NCI-H146 treated with DMSO at 0.1 percent for 48 hours (cell line): Measurements from ENCODE around the gene IL1RN.

Experiments
- DNase-seq: peaks from one replicate; lab custom pipeline; 2025; ENCODE audit not compliant: unreplicated experiment; lab: John Stamatoyannopoulos, UW

IL1RN gene

DNA sequence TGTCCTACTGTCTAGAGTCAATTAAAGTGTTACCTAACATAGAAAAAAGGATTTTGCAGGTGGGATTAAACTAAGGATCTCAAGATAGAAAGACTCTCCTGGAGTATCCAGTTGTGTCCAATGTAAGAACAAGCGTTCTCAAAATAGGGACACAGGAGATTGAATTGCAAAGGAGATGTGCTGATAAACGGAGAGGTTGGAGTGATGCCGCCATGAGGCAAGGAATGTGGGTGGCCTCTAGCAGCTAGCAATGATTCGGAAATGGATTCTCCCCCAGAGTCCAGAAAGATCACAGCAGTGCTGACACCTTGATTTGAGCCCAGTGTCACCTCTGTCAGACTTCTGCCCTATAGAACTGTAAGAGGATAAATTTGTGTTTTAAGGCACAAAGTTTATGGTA is 24.1 kb upstream of the IL1RN start:
- DNase-seq: no peak

DNA sequence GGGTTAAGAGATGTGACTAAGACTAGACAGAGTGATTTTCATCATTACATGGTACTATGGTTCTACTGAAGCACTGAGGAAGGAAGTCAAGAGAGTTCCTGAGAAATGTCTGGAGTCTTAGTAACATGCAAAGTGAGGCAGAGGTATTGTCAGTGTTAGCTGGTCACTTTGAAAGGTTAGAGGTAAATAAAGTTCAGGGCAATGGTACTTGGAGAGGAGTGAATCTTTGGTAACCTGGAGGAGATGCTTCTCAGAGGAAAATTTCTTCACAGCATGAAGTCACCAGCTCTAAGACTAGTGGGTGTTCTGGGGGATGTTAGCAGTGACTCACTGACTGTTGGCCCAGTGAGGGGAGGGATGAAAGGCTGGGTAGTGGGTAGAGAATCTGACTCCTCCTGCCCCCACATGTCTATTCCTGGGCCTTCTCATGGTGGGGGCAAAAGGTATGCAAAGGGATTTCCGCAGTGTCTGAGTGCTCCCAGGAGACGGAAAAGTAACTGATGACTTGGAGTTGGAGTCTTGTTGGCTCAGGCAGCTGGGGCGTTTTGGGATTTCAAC is 23.3 kb upstream of the IL1RN start:
- DNase-seq: no peak

DNA sequence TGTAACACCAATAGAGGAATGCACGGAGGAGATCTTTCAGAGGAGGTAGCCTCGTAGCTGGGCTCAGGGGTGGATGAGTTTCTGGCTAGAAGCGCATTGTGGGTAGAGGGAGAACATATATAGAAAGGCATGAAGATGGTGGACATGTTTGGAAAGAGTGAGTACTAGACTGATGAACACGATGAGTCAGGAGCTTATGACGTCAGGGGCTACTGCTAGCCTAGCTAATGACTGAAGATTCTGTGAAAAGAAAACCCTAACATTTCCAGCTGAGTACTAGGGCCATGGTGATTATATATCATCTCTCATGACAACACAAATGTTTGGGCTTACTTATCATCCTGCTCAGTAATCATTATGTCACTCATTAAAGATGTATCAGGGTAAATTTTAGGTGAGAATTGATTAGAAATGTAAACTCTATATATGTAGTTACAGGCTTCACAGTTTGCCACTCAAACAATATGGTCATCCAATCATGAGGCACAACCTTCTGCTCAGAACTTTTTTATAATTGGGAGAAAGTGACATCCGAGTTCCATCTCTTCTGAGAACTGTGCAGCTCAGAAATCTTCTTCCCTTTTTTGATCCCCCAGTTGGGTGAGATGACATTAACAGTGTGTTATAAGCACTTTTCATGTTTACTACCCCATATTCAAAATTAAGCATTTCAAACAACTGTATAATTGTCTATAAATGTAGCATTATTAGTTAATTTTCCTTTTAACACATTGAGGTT is 22.2 kb upstream of the IL1RN start:
- no peak for DNase-seq

DNA sequence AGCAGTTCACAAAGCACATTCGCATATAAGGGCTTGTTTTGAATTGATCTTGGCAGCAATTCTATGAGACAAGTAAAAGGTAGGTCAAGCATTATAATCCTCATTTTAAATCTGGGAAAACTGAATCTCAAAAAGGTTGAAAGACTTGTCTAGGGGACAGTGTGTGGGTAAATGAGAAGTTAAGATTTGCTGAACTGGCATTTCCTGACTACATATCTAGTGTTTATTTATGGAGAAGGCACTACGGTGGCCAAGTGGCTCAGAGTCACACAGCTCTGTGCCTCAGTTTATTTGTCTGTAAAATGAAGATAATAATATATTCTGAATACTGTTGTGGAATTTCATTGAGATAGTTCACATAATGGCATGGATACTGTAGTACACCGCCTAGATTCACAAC is 16.3 kb upstream of the IL1RN start:
- DNase-seq: no peak

DNA sequence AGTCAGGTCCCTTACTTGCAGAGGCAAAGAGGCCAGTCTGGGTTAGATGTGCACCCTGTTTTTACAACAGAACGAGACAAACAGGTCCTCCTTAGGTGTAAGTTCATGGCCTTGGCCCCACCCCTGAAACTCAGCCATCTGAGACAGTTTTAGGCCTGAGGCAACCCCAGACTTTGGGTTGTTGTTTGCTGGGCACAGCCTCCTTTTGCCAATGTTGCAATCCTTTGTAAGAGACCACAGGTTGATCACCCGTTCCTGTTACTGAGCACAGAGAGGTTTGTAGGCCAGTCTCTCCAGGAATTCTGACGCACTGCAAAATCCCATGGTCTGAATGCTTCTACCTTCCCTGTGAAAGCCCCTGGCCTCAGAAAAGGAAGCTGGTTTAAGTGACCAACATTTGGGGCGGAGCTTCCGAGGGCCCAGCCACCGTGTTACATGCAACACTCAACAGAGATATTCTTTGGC is 15.5 kb upstream of the IL1RN start:
- DNase-seq: no peak

DNA sequence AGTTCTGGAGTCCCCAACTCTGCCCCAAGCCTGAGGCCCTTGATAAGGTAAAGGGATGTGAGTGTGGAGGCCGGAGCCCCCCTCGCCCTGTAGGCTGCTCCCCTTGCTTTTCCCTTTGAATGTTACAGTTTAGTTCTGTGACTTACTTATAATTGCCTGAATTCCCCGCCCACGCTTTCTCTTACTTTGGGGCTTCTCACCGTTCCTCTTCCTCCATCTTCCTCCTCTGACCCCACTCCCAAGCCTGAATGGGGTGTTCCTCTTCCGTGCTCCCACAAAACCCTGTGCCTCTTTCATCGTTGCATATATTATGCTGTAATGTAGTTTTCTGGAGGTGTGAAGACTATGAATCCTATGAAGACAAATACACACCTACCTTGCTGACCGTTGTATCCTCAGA is 15.0 kb upstream of the IL1RN start:
- DNase-seq: no peak

DNA sequence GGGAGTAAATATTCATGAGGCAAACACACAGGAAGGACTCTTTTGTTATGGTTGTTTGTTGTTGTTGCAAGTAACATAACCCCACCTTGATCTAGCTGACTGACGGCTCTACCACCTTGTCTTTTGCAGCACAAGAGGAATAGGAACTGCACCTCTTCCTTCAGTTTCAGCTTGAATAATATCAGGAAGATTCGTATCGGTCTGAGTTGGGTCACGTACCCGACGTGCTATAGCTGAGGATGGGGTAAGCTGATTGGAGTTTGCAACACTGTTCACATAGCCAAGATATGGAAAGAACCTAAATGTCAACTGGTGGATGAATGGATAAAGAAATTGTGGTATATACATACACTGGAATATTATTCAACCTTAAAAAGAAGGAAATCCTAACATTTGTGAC is 14.5 kb upstream of the IL1RN start:
- DNase-seq: no peak

DNA sequence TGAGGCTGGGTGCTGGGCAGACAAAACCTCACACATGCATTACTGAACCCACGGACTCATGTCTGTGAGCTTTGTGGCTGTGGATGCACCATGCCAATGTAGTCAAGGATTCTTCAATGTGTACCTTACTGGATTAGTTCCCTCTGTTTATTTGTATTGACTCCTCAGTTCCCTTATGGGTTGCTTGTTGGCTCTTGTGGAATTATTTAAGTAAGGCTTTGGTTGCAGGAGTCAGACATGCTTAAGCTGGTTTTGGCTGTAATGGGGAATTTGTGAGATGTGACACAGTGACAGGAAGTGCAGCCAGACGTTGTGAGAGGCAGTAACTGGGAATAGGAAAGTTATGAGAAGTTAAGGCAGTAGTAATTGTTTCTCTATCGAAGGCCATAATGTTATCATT is 13.6 kb upstream of the IL1RN start:
- no peak for DNase-seq

DNA sequence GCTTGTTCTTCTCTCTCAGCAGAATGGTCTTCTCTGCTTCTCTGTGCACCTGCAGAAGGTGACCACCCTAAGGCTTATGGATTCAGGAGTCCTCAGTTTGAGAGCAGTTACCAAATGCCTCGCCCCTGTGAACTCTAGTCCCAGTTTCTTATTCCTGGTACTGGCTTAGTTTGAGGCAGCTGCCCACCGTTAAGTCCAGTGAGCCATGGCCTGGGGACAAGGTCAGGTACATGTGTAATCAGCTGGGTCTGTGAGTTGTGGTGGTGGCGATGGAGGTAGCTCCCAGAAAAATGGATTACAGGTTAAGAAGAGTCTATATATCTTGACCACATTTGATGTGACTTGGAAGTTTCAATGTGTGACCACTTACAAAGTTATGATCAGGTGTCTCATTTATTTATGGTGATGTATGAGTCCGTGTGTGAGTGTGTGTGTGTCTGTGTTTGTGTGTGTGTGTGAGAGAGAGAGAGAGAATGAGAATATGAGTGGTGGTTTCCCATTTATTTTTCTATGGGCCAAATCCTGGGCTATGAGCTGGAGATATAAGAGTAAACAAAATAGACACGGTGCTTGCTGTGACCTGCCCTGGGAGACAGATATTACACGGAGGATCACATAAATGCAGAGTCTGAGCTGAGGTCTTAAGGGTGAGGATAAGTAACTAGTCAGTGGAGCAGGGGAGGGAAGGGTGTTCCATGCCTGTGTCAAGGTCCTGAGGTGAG is 13.0 kb upstream of the IL1RN start:
- DNase-seq: no peak

DNA sequence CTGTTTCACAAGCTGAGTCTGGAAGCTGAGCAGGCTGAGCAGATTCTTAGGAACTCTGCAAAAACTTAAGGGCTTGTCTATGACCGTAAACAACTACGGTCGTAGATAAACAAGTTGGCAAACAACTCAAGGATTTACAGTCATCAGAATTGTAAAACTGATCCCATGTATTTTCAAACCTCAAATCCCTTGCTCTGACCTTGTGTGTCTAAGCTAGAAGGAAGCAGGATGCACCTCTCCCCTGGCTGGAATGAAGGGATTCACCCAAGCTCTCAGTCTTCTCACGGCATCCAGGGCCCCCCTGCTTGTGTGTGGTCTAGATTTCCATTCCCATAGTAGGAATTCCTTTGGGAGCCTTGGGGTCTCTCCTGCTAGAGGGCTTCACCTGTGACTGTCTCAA is 12.4 kb upstream of the IL1RN start:
- no peak for DNase-seq

DNA sequence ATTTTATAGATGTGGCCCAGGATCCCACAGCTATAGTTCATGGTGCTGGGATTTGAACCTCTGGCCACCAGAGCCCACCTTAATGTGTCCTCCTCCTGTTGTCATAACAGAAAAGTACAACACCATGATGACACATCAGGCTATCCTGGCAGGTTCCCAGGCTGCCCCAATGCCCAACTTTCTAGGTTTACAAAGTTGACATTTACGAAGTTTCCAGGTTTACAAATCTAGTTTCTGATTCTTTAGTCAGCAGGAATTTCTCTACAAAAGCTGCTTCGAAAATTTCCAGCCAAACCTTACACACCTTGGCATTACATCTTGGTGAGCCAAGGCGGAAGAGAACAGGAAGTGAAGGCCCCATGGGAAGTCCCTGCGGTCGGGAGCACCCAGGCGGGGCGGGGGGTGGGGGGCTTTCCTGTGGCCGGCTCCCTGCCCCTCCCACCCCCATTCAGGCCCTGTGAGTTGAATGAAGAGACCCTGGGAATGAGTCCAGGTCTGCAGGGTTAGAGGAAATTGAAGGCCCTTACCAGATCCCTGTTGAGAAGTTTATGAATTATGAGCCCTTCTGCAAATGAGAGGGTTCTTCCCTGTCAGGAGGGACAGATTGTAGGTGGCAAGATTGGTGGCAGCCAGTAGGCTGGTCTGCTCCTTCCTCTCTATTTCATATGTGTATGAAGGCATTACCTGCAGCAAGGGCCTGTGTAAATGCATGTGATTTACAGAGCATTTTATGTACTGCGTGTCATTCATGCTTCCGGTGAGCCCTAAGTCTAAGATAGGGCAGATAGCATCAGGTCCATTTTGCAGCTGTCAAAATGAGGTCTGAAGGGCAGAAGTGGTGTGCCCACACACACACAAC is 11.1 kb upstream of the IL1RN start:
- DNase-seq: no peak

DNA sequence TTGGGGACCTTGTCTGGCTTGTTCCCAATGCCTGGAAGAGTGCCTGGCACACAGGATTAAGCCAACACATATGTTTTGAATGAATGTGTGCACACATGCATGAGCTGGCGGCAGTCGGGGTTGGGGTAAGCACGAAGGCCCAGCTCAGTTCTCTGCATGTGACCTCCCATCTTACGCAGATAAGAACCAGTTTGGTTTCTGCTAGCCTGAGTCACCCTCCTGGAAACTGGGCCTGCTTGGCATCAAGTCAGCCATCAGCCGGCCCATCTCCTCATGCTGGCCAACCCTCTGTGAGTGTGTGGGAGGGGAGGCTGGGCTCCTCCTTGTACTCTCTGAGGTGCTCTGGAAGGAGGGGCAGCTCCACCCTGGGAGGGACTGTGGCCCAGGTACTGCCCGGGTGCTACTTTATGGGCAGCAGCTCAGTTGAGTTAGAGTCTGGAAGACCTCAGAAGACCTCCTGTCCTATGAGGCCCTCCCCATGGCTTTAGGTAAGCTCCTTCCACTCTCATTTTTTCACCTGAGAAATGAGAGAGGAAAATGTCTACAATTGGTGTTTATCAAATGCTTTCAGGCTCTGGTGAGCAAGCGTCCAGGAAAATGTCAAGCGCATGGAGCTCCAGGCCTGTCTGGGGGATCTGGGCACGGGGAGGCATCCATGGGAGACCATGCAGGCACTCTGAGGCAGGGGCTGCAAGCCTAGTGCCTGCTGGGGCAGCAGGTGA is 9.7 kb upstream of the IL1RN start:
- no peak for DNase-seq

DNA sequence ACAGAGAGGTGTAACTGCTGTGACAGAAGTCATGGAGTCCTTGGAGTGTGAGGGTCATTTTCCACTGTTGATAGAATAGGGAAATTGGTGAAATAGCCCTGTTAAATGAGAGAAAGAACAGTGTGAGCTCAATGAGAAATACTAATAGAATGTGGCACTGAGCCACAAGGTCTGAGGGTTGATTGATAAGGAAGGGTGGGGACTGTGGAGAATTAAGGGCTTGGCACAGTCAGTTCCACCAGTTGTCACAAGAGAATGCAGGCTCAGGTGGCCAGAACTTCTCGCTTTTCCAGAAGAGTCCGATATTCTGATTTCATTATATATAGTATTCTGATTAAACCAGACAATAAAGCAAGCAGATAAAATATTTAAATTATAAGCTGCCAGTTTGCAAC is 9.1 kb upstream of the IL1RN start:
- no peak for DNase-seq

DNA sequence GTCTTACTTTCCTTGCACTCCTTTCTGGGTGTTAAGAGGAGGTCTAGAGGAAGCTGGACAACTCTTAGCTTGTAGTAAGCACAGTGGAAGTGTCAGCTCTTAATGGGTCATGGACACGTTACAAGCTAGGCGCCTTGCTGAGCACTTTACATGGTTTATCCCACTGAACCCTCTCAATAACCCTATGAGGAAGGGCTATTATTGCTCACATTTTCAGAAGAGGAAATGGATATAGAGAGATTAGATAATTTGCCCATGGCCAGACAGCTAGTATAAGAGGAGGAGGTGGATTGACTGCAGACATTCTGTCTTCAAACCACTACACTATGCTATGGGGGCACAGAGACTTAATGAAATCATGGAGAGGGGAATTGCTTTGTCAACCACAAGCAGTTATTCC is 8.3 kb upstream of the IL1RN start:
- no peak for DNase-seq

DNA sequence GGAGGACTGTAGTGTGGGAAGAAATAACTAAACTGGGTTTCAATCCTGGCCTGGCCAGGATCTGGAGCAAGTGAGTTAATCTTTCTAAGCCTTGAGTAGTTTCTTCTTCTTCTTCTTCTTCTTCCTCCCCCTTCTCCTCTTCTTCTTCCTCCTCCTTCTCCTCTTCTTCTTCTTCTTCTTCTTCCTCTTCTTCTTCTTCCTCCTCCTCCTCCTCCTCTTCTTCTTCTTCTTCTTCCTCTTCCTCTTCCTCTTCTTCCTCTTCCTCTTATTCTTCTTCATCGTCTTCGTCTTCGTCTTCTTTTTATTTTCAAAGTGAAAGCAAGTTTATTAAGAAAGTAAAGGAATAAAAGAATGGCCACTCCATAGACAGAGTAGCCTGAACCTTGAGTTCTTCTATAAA is 6.5 kb upstream of the IL1RN start:
- DNase-seq: no peak

DNA sequence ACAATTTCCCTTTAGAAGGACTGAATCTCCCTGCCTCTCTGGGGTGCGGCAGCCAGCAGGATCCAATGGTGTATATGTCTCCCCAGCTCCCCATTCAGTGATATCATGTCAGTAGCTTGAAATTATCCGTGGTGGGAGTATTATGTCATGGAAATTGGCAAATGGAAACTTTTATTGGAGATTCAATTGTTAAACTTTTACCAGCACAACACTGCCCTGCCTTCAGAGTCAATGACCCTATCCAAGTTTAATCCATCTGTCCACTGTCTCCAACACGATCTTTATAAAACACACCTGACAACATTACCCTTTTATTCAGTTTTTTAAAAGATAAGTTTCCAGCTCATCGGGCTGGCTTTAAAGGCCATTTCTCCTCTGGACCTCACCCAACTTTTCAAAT is 5.0 kb upstream of the IL1RN start:
- DNase-seq: no peak

DNA sequence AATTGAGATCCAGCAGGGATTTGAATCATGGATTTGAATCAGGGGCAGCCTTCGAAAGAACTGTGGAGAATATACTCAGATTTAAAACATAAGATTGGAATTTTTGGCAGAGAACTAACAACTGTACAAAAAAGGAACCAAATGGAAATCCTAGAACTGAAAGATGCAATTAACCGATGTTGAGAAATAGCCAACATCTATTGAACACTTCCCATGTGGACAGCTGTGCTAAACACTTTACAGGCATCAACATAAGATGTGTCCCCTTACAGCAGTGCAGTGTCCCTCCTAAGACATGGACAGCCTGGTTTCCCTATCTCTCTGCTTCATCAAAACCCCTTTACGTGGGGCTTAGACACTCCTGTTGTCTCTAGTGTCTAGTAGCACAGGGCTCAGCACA is 3.7 kb upstream of the IL1RN start:
- DNase-seq: no peak

DNA sequence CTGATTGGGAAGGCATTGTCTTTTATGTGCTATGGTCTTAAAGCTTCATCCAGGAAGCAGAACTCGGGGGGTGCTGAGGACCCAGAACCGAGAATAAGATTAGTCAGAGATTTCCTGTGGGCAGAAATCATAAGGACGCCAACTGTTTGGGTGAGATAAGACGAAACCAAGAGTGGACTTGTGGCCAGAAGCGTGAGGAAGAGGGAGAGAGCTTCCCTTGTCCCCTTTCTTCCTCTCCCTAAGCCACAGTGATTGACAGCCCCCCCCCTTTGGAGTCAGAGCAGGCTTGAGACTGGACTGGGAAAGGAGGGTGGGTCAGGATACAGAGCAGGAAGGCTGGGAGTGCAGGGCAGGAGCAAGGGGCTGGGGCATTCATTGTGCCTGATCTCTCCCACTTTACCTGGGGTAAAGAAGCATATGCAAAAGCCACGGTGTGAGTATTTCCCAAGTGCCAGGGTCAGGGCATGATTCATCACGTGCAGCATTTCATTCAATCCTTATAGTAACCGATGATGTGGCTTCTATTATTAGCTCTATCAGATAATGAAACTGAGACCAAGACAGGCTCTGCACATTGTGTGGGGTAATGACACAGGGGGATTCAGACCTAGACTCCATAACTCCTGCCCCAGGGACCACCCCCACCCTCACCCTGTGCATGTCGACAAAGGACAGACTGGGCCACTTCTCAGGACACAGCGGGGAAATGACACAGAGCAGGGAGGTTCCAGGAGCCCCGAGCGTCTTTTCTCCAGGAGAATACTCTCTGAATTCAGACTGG is 3.0 kb upstream of the IL1RN start:
- DNase-seq: no peak

DNA sequence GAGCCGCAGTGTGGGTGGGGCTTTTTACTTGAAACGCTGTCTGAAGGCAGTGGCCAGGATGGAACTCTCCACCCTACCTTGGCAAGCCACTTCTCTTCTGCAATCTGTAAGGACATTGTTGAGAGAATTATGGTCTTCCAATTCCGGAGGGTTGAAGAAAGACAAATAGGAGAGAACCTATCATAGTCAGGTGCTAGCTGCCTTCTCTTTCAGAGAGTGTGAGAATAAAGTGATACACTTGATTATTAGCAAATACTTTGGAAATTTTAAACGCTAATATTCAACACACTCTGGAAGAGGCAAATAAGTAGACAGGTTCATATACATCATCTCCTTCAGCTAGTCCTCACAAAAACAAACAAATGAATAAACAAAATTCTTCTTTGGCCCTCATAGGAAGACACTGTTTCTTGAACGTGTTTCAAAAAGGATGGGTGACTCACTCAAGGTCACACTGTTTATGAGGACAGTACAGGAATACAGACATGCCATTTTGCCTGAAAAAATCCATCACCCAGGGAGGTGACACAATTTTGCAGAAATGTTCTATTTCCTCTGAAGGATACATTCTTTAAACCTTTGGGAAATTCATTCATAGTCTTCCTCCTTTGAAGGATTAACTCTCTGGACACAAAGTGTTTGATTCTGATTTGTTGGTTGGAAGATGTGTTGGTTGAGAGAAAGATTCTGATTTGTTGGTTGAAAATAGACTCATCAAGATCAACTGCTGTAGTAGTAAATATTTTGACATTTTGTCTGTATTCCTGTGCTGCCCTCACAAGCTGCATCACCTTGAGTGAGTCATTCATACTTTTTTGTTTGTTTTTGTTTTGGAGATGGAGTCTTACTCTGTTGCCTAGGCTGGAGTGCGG is 2.2 kb upstream of the IL1RN start:
- no peak for DNase-seq
